MCF 10A (cell line): ENCODE data around the gene LAD1. TPM values are rescaled to one million over a fixed set of nuclear protein-coding genes. Genes with fewer than 3 reads are reported as not detected.

ENCODE experiments used
- BruUV-seq: library from RNA; stranded (reverse); fragments of 400-500 nt; replicated peaks from 2 replicates; lab custom pipeline; 2021; lab: Mats Ljungman, UMichigan
- CTCF ChIA-PET: fragments of 300-600 bp; sonication (Branson Sonifier 250); formaldehyde crosslinking; extraction: SDS; loops from one replicate; lab custom pipeline; 2021; ENCODE audit warnings: antibody characterized with exemption, inconsistent platforms; lab: Yijun Ruan, JAX
- POLR2A ChIA-PET: fragments of 300-600, 350-650 bp; sonication (Branson Sonifier 250); formaldehyde crosslinking; extraction: SDS; loops from one replicate; lab custom pipeline; 2020; ENCODE audit warnings: antibody characterized with exemption, inconsistent platforms; lab: Yijun Ruan, JAX
- DNase-seq: peaks from one replicate; pipeline ENCODE4 v3.0.0-alpha.2; 2018; ENCODE audit not compliant: unreplicated experiment
- H3K27ac Mint-ChIP-seq: one replicate; pipeline ENCODE4 v1.8.0; 2022; ENCODE audit warnings: mild to moderate bottlenecking, low read depth, mixed read lengths; ENCODE audit not compliant: unreplicated experiment
- H3K27me3 Mint-ChIP-seq: one replicate; pipeline ENCODE4 v1.8.0; 2022; ENCODE audit warnings: mixed read lengths; ENCODE audit not compliant: insufficient read depth, unreplicated experiment
- H3K36me3 Mint-ChIP-seq: one replicate; pipeline ENCODE4 v1.8.0; 2022; ENCODE audit warnings: mild to moderate bottlenecking, moderate library complexity, mixed read lengths; ENCODE audit not compliant: insufficient read depth, unreplicated experiment
- H3K4me1 Mint-ChIP-seq: one replicate; pipeline ENCODE4 v1.8.0; 2022; ENCODE audit warnings: mixed read lengths; ENCODE audit not compliant: insufficient read depth, unreplicated experiment
- H3K4me3 Mint-ChIP-seq: one replicate; pipeline ENCODE4 v1.8.0; 2022; ENCODE audit warnings: mild to moderate bottlenecking, moderate library complexity, mixed read lengths; ENCODE audit not compliant: unreplicated experiment
- H3K9me3 Mint-ChIP-seq: one replicate; pipeline ENCODE4 v1.8.0; 2022; ENCODE audit warnings: mixed read lengths; ENCODE audit not compliant: unreplicated experiment
- intact Hi-C: fragments of 100-400 bp; cut with micrococcal nuclease; formaldehyde crosslinking; loops from 2 replicates; pipeline ENCODE4 v1.14.1; 2022
- total RNA-seq: library from RNA; stranded (reverse); gene quantifications from 2 replicates; pipeline ENCODE4 v1.2.3, GENCODE V29; 2022
- TF ChIP-seq, protein P1 (sequence below): fragments of 200-600 bp; IDR thresholded peaks from one replicate; pipeline ENCODE4 v1.8.0; 2022; ENCODE audit warnings: antibody characterized with exemption, mild to moderate bottlenecking; ENCODE audit not compliant: unreplicated experiment

Gene LAD1
- total RNA-seq, 1 experiment from 2014 or later = 40.9 TPM

DNA sequence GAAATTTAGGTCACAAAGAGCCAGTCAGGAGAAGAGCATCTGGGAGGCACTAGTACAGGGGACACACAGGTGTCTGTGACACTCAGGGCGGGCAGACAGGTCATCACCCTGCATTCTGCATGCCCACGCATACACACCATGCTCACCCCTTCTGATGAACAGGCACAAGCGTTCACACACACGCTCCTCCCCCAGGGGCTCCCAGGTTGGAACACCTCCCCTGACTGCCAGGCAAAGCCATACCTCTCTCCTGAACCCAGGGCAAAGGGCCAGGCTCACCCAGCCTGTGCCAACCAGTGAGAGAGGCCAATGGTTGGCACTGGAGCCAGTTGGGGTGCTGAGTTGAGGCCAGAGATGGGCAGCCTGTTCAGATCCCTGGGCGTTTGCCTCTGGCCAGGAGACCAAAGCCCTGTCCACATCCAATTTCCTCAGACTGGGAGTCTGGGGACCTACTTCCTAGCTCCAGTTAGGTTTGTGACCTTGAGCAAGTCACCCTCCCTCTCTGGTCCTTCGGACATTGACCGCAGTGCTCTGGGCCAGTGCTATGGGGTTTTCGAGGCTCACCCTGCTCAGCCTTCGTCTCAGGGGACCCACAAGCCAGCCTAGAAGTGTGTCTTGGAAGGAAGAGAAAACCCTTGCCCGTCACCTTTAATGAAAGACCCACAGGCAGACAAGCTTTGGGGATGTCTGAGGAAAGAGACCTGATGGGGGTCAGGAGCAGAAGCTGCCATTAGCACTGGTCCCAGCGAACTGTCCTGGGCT lies 5.8 kb upstream of the LAD1 start:
- H3K36me3 Mint-ChIP-seq = no peaks in the 10 kb centered on the region
- POLR2A ChIA-PET = no interaction called here
- no TSS peak for BruUV-seq
- TF ChIP-seq, protein P1, sequence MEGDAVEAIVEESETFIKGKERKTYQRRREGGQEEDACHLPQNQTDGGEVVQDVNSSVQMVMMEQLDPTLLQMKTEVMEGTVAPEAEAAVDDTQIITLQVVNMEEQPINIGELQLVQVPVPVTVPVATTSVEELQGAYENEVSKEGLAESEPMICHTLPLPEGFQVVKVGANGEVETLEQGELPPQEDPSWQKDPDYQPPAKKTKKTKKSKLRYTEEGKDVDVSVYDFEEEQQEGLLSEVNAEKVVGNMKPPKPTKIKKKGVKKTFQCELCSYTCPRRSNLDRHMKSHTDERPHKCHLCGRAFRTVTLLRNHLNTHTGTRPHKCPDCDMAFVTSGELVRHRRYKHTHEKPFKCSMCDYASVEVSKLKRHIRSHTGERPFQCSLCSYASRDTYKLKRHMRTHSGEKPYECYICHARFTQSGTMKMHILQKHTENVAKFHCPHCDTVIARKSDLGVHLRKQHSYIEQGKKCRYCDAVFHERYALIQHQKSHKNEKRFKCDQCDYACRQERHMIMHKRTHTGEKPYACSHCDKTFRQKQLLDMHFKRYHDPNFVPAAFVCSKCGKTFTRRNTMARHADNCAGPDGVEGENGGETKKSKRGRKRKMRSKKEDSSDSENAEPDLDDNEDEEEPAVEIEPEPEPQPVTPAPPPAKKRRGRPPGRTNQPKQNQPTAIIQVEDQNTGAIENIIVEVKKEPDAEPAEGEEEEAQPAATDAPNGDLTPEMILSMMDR = no peak
- H3K4me1 Mint-ChIP-seq = peaks cover 5% of the 10 kb centered on the region
- H3K9me3 Mint-ChIP-seq = no peaks in the 10 kb centered on the region
- CTCF ChIA-PET = interaction anchor here (0.5 to 16.7 kb wide), 17 partner anchors 16 to 911 kb away, joined by 3 to 539 read pairs (median 5); partner anchors contain the start of gene TNNI1
- no peak overlapping the region for H3K27ac Mint-ChIP-seq
- H3K27me3 Mint-ChIP-seq = peaks cover 17% of the 10 kb centered on the region
- no peak for DNase-seq
- intact Hi-C loops = no loop called here
- H3K4me3 Mint-ChIP-seq = no peak overlapping the region

DNA sequence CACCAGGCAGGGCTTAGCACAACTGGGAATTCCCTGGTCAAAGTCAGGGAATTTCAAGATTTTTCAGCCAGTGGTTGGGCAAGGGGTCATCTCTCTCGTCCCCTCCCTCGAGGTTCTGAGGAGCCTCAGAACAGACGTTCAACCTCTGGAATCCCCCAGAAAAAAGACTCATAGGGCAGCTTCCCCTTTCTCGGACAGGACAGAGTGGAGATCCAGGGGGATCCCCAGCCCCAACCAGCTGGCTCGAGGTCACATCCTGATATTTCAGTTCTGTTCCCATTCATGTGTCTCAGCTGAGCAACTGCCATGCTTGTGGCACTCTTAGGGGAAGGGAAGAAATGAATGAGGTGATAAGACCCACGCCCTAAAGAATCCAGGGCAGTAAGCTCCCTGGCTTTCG lies 4.9 kb upstream of the LAD1 start:
- ChIA-PET CTCF (interaction anchor here (0.6 to 16.7 kb wide), 8 partner anchors 14 to 417 kb away, joined by 3 to 539 read pairs (median 4); no protein-coding TSS in a partner anchor), POLR2A (interaction anchor here (0.7 to 1.3 kb wide), 2 partner anchors 14 to 59 kb away, joined by 3 to 4 read pairs; no protein-coding TSS in a partner anchor)
- no peaks in the 10 kb centered on the region for H3K9me3 Mint-ChIP-seq
- peaks cover 5% of the 10 kb centered on the region for H3K4me1 Mint-ChIP-seq
- TF ChIP-seq, protein P1 = no peak
- no TSS peak for BruUV-seq
- no peak for DNase-seq
- peaks cover 9% of the 10 kb centered on the region for H3K27me3 Mint-ChIP-seq
- H3K36me3 Mint-ChIP-seq = no peaks in the 10 kb centered on the region
- intact Hi-C loops = no loop called here
- H3K4me3 Mint-ChIP-seq = no peak overlapping the region
- H3K27ac Mint-ChIP-seq = no peak overlapping the region

DNA sequence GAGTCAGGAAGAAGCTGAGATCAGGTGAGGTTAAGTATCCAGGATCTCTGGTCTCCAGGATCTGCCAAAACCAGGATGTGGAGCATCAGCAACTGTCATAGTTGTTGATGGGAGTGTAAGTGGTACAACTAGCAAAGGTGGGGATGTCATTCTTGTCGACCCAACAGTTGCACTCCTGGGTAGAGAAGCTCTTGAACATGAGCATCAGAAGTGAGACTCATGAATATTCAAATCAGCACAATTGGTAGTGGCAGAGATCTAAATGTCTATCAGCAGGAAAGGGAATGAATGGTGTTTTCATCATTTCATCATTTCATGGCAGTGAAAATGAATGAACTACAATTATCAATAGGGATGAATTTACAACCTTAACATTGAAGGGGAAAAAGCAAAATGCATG lies 4.2 kb upstream of the LAD1 start:
- H3K36me3 Mint-ChIP-seq = no peaks in the 10 kb centered on the region
- H3K27ac Mint-ChIP-seq = no peak overlapping the region
- peaks cover 2% of the 10 kb centered on the region for H3K27me3 Mint-ChIP-seq
- DNase-seq = no peak
- TF ChIP-seq, protein P1 = no peak
- CTCF ChIA-PET = interaction anchor here (0.6 to 16.7 kb wide), 7 partner anchors 12 to 149 kb away, joined by 3 to 539 read pairs (median 4); no protein-coding TSS in a partner anchor
- H3K9me3 Mint-ChIP-seq = no peaks in the 10 kb centered on the region
- H3K4me3 Mint-ChIP-seq = no peak overlapping the region
- intact Hi-C loops = no loop called here
- POLR2A ChIA-PET = interaction anchor here (1.3 kb wide), 1 partner anchor 13 kb away, joined by 4 read pairs; no protein-coding TSS in a partner anchor
- H3K4me1 Mint-ChIP-seq = peaks cover 4% of the 10 kb centered on the region
- no TSS peak for BruUV-seq

DNA sequence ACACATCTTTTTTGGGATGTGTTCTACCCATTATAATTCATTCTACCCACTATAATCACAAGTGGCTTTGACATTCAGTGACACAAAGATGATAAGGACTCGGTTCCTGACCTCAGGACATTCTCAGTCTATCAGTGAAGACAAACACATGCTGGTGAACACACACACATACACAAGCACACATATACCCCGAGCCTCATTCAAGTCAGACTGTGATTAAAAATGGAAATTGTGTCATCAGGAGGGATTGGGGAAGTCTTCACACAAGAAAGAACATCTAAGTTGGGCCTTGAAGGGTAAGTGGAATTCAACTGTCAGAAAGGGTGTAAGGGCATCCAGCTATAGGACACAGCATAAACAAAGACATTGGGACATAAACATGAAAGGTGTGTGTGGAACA lies 2.6 kb upstream of the LAD1 start:
- POLR2A ChIA-PET = interaction anchor here (0.6 to 2.9 kb wide), 4 partner anchors 12 to 142 kb away, joined by 3 to 7 read pairs (median 4); no protein-coding TSS in a partner anchor
- no peak for DNase-seq
- H3K4me1 Mint-ChIP-seq = peaks cover 17% of the 10 kb centered on the region
- intact Hi-C loops = no loop called here
- no peaks in the 10 kb centered on the region for H3K27me3 Mint-ChIP-seq
- TF ChIP-seq, protein P1 = no peak
- H3K9me3 Mint-ChIP-seq = no peaks in the 10 kb centered on the region
- no peaks in the 10 kb centered on the region for H3K36me3 Mint-ChIP-seq
- no TSS peak for BruUV-seq
- H3K27ac Mint-ChIP-seq = no peak overlapping the region
- CTCF ChIA-PET = interaction anchor here (0.6 to 16.7 kb wide), 5 partner anchors 13 to 129 kb away, joined by 3 to 539 read pairs (median 4); no protein-coding TSS in a partner anchor
- H3K4me3 Mint-ChIP-seq = no peak overlapping the region
